Nephron progenitor cell (in vitro differentiated cells): ENCODE measurements around the gene TCAP.

ENCODE experiments used
- DNase-seq: peaks from one replicate; pipeline ENCODE4 v3.0.0; 2021
- H3K27ac Mint-ChIP-seq: 2 replicates; pipeline ENCODE4 v1.8.0; 2021; ENCODE audit warnings: mild to moderate bottlenecking, moderate library complexity, mixed read lengths
- H3K27me3 Mint-ChIP-seq: 2 replicates; pipeline ENCODE4 v1.8.0; 2021; ENCODE audit warnings: mild to moderate bottlenecking, low read depth, mixed read lengths; ENCODE audit not compliant: poor library complexity
- H3K36me3 Mint-ChIP-seq: 2 replicates; pipeline ENCODE4 v1.8.0; 2021; ENCODE audit warnings: low read depth, mixed read lengths
- H3K4me1 Mint-ChIP-seq: 2 replicates; pipeline ENCODE4 v1.8.0; 2021; ENCODE audit warnings: mixed read lengths
- H3K4me3 Mint-ChIP-seq: 2 replicates; pipeline ENCODE4 v1.8.0; 2021; ENCODE audit warnings: mild to moderate bottlenecking, moderate library complexity, mixed read lengths
- H3K9me3 Mint-ChIP-seq: 2 replicates; pipeline ENCODE4 v1.8.0; 2021; ENCODE audit warnings: mild to moderate bottlenecking, moderate library complexity, mixed read lengths
- TF ChIP-seq, protein P1 (sequence below): fragments of 200-600 bp; sonication (generic); IDR thresholded peaks from 2 replicates; pipeline ENCODE4 v1.5.0; 2021; ENCODE audit warnings: antibody characterized with exemption

TCAP gene

GRCh38 chr17:39670746-39671145 lies 5.6 kb downstream of the TCAP start:
- Mint-ChIP-seq H3K27ac (no peak overlapping the region), H3K4me3 (no peak overlapping the region), H3K9me3 (no peaks in the 10 kb centered on the region), H3K4me1 (peaks cover 24% of the 10 kb centered on the region), H3K27me3 (peaks cover 47% of the 10 kb centered on the region), H3K36me3 (no peaks in the 10 kb centered on the region)
- TF ChIP-seq, protein P1, sequence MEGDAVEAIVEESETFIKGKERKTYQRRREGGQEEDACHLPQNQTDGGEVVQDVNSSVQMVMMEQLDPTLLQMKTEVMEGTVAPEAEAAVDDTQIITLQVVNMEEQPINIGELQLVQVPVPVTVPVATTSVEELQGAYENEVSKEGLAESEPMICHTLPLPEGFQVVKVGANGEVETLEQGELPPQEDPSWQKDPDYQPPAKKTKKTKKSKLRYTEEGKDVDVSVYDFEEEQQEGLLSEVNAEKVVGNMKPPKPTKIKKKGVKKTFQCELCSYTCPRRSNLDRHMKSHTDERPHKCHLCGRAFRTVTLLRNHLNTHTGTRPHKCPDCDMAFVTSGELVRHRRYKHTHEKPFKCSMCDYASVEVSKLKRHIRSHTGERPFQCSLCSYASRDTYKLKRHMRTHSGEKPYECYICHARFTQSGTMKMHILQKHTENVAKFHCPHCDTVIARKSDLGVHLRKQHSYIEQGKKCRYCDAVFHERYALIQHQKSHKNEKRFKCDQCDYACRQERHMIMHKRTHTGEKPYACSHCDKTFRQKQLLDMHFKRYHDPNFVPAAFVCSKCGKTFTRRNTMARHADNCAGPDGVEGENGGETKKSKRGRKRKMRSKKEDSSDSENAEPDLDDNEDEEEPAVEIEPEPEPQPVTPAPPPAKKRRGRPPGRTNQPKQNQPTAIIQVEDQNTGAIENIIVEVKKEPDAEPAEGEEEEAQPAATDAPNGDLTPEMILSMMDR, result no peak
- DNase-seq, result no peak

GRCh38 chr17:39671651-39672521 lies 6.7 kb downstream of the TCAP start:
- DNase-seq, result peak; percentile 55
- Mint-ChIP-seq H3K9me3 (no peaks in the 10 kb centered on the region), H3K27me3 (peaks cover 36% of the 10 kb centered on the region), H3K4me3 (no peak overlapping the region), H3K4me1 (peaks cover 26% of the 10 kb centered on the region), H3K27ac (no peak overlapping the region), H3K36me3 (no peaks in the 10 kb centered on the region)
- TF ChIP-seq, protein P1, result peak; percentile 64

GRCh38 chr17:39672522-39673334 lies 7.6 kb downstream of the TCAP start:
- no peaks in the 10 kb centered on the region for H3K36me3 Mint-ChIP-seq
- no peak for DNase-seq
- TF ChIP-seq, protein P1, result no peak
- no peaks in the 10 kb centered on the region for H3K9me3 Mint-ChIP-seq
- H3K27ac Mint-ChIP-seq, result no peak overlapping the region
- peaks cover 28% of the 10 kb centered on the region for H3K27me3 Mint-ChIP-seq
- H3K4me1 Mint-ChIP-seq, result peaks cover 32% of the 10 kb centered on the region
- no peak overlapping the region for H3K4me3 Mint-ChIP-seq

GRCh38 chr17:39673335-39674081 lies 8.4 kb downstream of the TCAP start:
- TF ChIP-seq, protein P1, result no peak
- Mint-ChIP-seq H3K36me3 (no peaks in the 10 kb centered on the region), H3K4me3 (no peak overlapping the region), H3K27me3 (peaks cover 20% of the 10 kb centered on the region), H3K27ac (no peak overlapping the region), H3K9me3 (no peaks in the 10 kb centered on the region), H3K4me1 (peaks cover 37% of the 10 kb centered on the region)
- no peak for DNase-seq

DNA sequence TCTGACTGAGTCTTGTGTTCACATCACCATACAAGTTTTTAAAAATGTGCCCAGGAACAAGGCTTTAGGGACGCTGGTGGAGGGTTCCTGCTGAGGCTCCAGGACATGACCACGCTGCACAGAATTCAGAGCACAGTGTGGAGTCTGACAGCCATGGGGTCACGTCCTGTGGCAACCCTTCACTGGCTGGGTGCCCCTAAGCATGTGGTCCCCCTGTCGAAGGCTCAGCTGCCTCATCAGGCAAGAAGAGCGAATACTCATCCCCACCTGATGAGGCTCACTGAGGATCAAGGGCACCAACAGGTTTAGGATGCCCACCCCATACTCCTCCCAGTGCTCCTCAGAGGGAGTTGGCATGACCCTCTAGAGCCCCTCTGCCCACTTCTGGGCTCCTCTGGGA lies 9.0 kb downstream of the TCAP start:
- Mint-ChIP-seq H3K36me3 (no peaks in the 10 kb centered on the region), H3K9me3 (no peaks in the 10 kb centered on the region), H3K27ac (no peak overlapping the region), H3K27me3 (peaks cover 13% of the 10 kb centered on the region), H3K4me1 (peaks cover 38% of the 10 kb centered on the region), H3K4me3 (no peak overlapping the region)
- DNase-seq, result no peak
- TF ChIP-seq, protein P1, result no peak
